Measurements from ENCODE around the gene PLXNC1. TPM values are rescaled to one million over a fixed set of nuclear protein-coding genes. Genes with fewer than 3 reads are reported as not detected.

Gene PLXNC1
- total and polyA plus RNA-seq, 9 of the 15 experiments (the other 6 are each of a cell fraction or from before 2014, with no cell fraction given) = 0.08 to 0.87 (median 0.28) TPM

DNA sequence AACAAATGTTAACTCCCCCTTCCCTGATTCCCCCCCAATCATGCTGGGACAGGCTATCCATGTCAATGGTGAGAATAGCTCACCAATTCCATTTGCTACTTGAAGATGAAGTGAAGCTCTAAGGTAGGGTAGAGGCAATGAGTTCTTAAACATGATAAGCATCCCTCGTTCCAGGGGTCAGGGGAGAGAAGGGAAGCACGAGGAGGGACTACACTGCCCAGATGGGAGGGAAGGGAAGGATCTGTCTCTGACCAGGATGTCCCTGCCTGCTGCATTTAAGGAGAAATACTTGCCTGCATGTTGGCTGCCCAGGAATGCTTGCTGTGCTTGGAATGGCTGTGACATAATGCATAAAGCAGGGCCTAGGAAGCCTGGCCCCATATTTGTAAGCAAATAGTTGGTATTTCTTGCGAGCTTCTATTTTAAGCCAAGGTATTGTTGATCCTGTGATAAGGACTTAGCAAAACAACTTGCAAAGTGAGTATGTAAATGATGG is 156.2 kb downstream of the PLXNC1 start:
- H3K9me1 ChIP-seq (ENCODE audit: control insufficient read depth, insufficient read depth, low read length) = no peaks in the 10 kb centered on the region
- ATAC-seq (no peak), DNase-seq (ENCODE audit: extremely low read depth in 1 of 4, low spot score in 3 of 4) (no peak), FAIRE-seq (no peak)
- H4K20me1 ChIP-seq (replicated peaks; ENCODE audit: control insufficient read depth, insufficient read depth, low read length) = no peaks in the 10 kb centered on the region
- ChIA-PET POLR2A (interaction anchor here (0.6 to 1.5 kb wide), 2 partner anchors 15 to 43 kb away, joined by 3 read pairs; no protein-coding TSS in a partner anchor), CTCF (ENCODE audit: low intra/inter-chr PET ratio) (no interaction called here)
- WGBS (ENCODE audit: insufficient coverage, low coverage, missing lambda C conversion rate) = 100% methylated on average over 3 of the region's 3 CpGs
- H3K4me2 ChIP-seq (ENCODE audit: insufficient read depth, low read length) = no peak overlapping the region
- no peak overlapping the region for H2AFZ ChIP-seq (ENCODE audit: low read depth, low read length)
- no peaks in the 10 kb centered on the region for H3K27me3 ChIP-seq (ENCODE audit: control insufficient read depth in 2 of 2, insufficient read depth in 2 of 2, low read length in 2 of 2)
- no peaks in the 10 kb centered on the region for H3K79me2 ChIP-seq (ENCODE audit: control insufficient read depth, insufficient read depth, low read length)
- H3K4me3 ChIP-seq = no peak overlapping the region
- H3K4me1 ChIP-seq (replicated peaks in 1 of 2; ENCODE audit: control insufficient read depth in 2 of 2, insufficient read depth in 2 of 2, low read length in 2 of 2) = no peaks in the 10 kb centered on the region; a peak in 2 of 5 replicates
- peaks cover 68% of the 10 kb centered on the region for H3K36me3 ChIP-seq (ENCODE audit: control insufficient read depth, insufficient read depth, low read length)
- intact Hi-C loops (cut with micrococcal nuclease) (loop anchor here (10.0 kb wide), 1 partner anchor 230 kb away; no protein-coding TSS in a partner anchor), in situ Hi-C loops (cut with MboI) (no loop called here)
- H3K9me3 ChIP-seq (replicated peaks; ENCODE audit: control insufficient read depth, insufficient read depth, low read depth, low read length) = no peaks in the 10 kb centered on the region
- no TSS peak for BruUV-seq (replicated peaks)
- TF ChIP-seq HNRNPL (IDR thresholded peaks at IDR 0.05; ENCODE audit: low read depth, low read length) = no peak
- TF ChIP-seq, protein P1, sequence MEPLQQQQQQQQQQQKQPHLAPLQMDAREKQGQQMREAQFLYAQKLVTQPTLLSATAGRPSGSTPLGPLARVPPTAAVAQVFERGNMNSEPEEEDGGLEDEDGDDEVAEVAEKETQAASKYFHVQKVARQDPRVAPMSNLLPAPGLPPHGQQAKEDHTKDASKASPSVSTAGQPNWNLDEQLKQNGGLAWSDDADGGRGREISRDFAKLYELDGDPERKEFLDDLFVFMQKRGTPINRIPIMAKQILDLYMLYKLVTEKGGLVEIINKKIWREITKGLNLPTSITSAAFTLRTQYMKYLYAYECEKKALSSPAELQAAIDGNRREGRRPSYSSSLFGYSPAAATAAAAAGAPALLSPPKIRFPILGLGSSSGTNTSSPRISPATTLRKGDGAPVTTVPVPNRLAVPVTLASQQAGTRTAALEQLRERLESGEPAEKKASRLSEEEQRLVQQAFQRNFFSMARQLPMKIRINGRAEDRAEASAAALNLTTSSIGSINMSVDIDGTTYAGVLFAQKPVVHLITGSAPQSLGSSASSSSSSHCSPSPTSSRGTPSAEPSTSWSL (CRISPR knock-in tag; IDR thresholded peaks at IDR 0.05; ENCODE audit: borderline replicate concordance) = no peak
- H3K9ac ChIP-seq (ENCODE audit: insufficient read depth in 1 of 2, low read depth in 2 of 2, low read length in 2 of 2) = no peak overlapping the region
- H3K27ac ChIP-seq (ENCODE audit: extremely low read depth, low read depth, low read length) = no peak overlapping the region

Data from K562 (cell line).